OCI-LY7 (cell line): Measurements from ENCODE around the gene CEACAM7. TPM values are rescaled to one million over a fixed set of nuclear protein-coding genes. Genes with fewer than 3 reads are reported as not detected.
A peak's percentile ranks its signal among the peaks of the same experiment; 100 is the strongest.

Source experiments
- BruUV-seq: library from RNA; stranded (reverse); fragments of 400-500 nt; replicated peaks from 2 replicates; lab custom pipeline; 2021; lab: Mats Ljungman, UMichigan
- CTCF ChIA-PET: fragments of 300-600 bp; sonication (Branson Sonifier 250); formaldehyde crosslinking; loops from one replicate; lab custom pipeline; 2022; ENCODE audit warnings: antibody characterized with exemption; ENCODE audit not compliant: unreplicated experiment; lab: Charles Lee
- POLR2A ChIA-PET: fragments of 300-600 bp; sonication (Branson Sonifier 250); formaldehyde crosslinking; loops from one replicate; lab custom pipeline; 2022; ENCODE audit warnings: antibody characterized with exemption; lab: Charles Lee
- DNase-seq: peaks from one replicate; pipeline ENCODE4 v3.0.0-alpha.2; 2015; ENCODE audit warnings: low spot score
- H2AFZ ChIP-seq: fragments of 200-600 bp; sonication (generic), shearing (Covaris generic); 2 replicates; pipeline ENCODE4 v1.6.1; 2014; ENCODE audit warnings: mild to moderate bottlenecking, antibody characterized with exemption, low read length, moderate library complexity
- H3K27ac ChIP-seq: fragments of 200-600 bp; sonication (generic); 2 replicates; pipeline ENCODE4 v1.5.1; 2014; ENCODE audit warnings: mixed run types, low read depth, mild to moderate bottlenecking, moderate library complexity, low read length, inconsistent platforms; ENCODE audit not compliant: poor library complexity, severe bottlenecking
- H3K36me3 ChIP-seq: fragments of 200-600 bp; sonication (generic); 2 replicates; pipeline ENCODE4 v1.6.1; 2014; ENCODE audit warnings: mild to moderate bottlenecking, antibody characterized with exemption, low read length, moderate library complexity, mixed read lengths; ENCODE audit not compliant: insufficient read depth
- H3K4me1 ChIP-seq: fragments of 200-600 bp; sonication (generic); 2 replicates; pipeline ENCODE4 v1.5.1; 2014; ENCODE audit warnings: mild to moderate bottlenecking, low read length; ENCODE audit not compliant: insufficient read depth, poor library complexity, severe bottlenecking
- H3K4me2 ChIP-seq: fragments of 200-600 bp; sonication (generic); 2 replicates; pipeline ENCODE4 v1.6.1; 2014; ENCODE audit warnings: mild to moderate bottlenecking, low read length
- H3K4me3 ChIP-seq: fragments of 200-600 bp; sonication (generic); 2 replicates; pipeline ENCODE4 v1.5.1; 2014; ENCODE audit warnings: mild to moderate bottlenecking, low read depth, low read length; ENCODE audit not compliant: poor library complexity, severe bottlenecking
- H3K79me2 ChIP-seq: fragments of 200-600 bp; sonication (generic); 2 replicates; pipeline ENCODE4 v1.6.1; 2016; ENCODE audit warnings: low read depth, mild to moderate bottlenecking, low read length, moderate library complexity, mixed read lengths; ENCODE audit not compliant: insufficient read depth
- H3K9me2 ChIP-seq: fragments of 200-600 bp; sonication (generic); 2 replicates; pipeline ENCODE4 v1.6.1; 2016; ENCODE audit warnings: mild to moderate bottlenecking, low read length, mixed read lengths; ENCODE audit not compliant: insufficient read depth
- H3K9me3 ChIP-seq: fragments of 200-600 bp; sonication (generic); 2 replicates; pipeline ENCODE4 v1.6.1; 2014; ENCODE audit warnings: mild to moderate bottlenecking, mixed run types, low read length, mixed read lengths
- H4K20me1 ChIP-seq: fragments of 200-600 bp; sonication (generic); 2 replicates; pipeline ENCODE4 v1.6.1; 2014; ENCODE audit warnings: mild to moderate bottlenecking, antibody characterized with exemption, low read length, moderate library complexity, mixed read lengths; ENCODE audit not compliant: insufficient read depth
- EZH2phosphoT487 ChIP-seq: fragments of 200-600 bp; sonication (generic); IDR thresholded peaks from 2 replicates; pipeline ENCODE4 v1.6.1; 2018; ENCODE audit warnings: low read depth, borderline replicate concordance, mild to moderate bottlenecking, mixed run types, antibody characterized with exemption, low read length, moderate library complexity, mixed read lengths
- intact Hi-C: fragments of 100-400 bp; cut with micrococcal nuclease; formaldehyde crosslinking; loops from one replicate; pipeline ENCODE4 v1.10.0; 2022; ENCODE audit not compliant: unreplicated experiment
- total RNA-seq, 2 experiments: library from RNA; depleted of rRNA in 1 of 2; stranded (reverse); fragments of >200 nt in 1 of 2; shearing (Covaris generic) in 1 of 2; gene quantifications; 2 replicates each; pipeline ENCODE4 v1.2.3, GENCODE V29; 2014 to 2022
- TF ChIP-seq, protein P1 (sequence below): fragments of 200-600 bp; sonication (generic); conservative IDR thresholded peaks from 2 replicates; pipeline ENCODE4 v1.5.1; 2014; ENCODE audit warnings: mild to moderate bottlenecking, antibody characterized with exemption, low read length, moderate library complexity, mixed read lengths

CEACAM7 gene
- total RNA-seq, 2 experiments from 2014 or later: not detected

DNA sequence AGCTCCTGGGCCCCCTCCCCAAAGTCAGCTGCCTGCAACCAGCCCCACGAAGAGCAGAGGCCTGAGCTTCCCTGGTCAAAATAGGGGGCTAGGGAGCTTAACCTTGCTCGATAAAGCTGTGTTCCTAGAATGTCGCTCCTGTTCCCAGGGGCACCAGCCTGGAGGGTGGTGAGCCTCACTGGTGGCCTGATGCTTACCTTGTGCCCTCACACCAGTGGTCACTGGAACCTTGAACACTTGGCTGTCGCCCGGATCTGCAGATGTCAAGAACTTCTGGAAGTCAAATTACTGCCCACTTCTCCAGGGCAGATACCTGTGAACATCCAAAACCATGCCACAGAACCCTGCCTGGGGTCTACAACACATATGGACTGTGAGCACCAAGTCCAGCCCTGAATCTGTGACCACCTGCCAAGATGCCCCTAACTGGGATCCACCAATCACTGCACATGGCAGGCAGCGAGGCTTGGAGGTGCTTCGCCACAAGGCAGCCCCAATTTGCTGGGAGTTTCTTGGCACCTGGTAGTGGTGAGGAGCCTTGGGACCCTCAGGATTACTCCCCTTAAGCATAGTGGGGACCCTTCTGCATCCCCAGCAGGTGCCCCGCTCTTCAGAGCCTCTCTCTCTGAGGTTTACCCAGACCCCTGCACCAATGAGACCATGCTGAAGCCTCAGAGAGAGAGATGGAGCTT is 15.7 kb upstream of the CEACAM7 start:
- TF ChIP-seq, protein P1, sequence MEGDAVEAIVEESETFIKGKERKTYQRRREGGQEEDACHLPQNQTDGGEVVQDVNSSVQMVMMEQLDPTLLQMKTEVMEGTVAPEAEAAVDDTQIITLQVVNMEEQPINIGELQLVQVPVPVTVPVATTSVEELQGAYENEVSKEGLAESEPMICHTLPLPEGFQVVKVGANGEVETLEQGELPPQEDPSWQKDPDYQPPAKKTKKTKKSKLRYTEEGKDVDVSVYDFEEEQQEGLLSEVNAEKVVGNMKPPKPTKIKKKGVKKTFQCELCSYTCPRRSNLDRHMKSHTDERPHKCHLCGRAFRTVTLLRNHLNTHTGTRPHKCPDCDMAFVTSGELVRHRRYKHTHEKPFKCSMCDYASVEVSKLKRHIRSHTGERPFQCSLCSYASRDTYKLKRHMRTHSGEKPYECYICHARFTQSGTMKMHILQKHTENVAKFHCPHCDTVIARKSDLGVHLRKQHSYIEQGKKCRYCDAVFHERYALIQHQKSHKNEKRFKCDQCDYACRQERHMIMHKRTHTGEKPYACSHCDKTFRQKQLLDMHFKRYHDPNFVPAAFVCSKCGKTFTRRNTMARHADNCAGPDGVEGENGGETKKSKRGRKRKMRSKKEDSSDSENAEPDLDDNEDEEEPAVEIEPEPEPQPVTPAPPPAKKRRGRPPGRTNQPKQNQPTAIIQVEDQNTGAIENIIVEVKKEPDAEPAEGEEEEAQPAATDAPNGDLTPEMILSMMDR: no peak
- no peak for TF ChIP-seq EZH2phosphoT487
- no peaks in the 10 kb centered on the region for H3K4me1 ChIP-seq
- no peaks in the 10 kb centered on the region for H3K36me3 ChIP-seq
- intact Hi-C loops: no loop called here
- no peaks in the 10 kb centered on the region for H3K9me3 ChIP-seq
- H3K27ac ChIP-seq: no peak overlapping the region
- no TSS peak for BruUV-seq
- no peak overlapping the region for H3K4me2 ChIP-seq
- no peaks in the 10 kb centered on the region for H3K9me2 ChIP-seq
- no peak for DNase-seq
- no peaks in the 10 kb centered on the region for H4K20me1 ChIP-seq
- POLR2A ChIA-PET: no interaction called here
- no peak overlapping the region for H3K4me3 ChIP-seq
- CTCF ChIA-PET: no interaction called here
- H3K79me2 ChIP-seq: no peaks in the 10 kb centered on the region
- no peak overlapping the region for H2AFZ ChIP-seq

DNA sequence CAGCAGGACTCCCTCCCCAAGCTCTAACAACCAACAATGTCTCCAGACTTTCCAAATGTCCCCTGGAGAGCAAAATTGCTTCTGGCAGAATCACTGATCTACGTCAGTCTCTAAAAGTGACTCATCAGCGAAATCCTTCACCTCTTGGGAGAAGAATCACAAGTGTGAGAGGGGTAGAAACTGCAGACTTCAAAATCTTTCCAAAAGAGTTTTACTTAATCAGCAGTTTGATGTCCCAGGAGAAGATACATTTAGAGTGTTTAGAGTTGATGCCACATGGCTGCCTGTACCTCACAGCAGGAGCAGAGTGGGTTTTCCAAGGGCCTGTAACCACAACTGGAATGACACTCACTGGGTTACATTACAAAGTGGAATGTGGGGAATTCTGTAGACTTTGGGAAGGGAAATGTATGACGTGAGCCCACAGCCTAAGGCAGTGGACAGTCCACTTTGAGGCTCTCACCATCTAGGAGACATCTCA is 14.1 kb upstream of the CEACAM7 start:
- Histone ChIP-seq H3K36me3 (no peaks in the 10 kb centered on the region), H3K4me3 (no peak overlapping the region), H3K4me1 (no peaks in the 10 kb centered on the region), H2AFZ (no peak overlapping the region), H3K79me2 (no peaks in the 10 kb centered on the region), H3K27ac (no peak overlapping the region), H3K4me2 (no peak overlapping the region), H3K9me2 (no peaks in the 10 kb centered on the region), H4K20me1 (no peaks in the 10 kb centered on the region), H3K9me3 (no peaks in the 10 kb centered on the region)
- CTCF ChIA-PET: no interaction called here
- intact Hi-C loops: no loop called here
- DNase-seq: no peak
- POLR2A ChIA-PET: no interaction called here
- BruUV-seq: no TSS peak
- TF ChIP-seq, protein P1: no peak
- TF ChIP-seq EZH2phosphoT487: no peak

DNA sequence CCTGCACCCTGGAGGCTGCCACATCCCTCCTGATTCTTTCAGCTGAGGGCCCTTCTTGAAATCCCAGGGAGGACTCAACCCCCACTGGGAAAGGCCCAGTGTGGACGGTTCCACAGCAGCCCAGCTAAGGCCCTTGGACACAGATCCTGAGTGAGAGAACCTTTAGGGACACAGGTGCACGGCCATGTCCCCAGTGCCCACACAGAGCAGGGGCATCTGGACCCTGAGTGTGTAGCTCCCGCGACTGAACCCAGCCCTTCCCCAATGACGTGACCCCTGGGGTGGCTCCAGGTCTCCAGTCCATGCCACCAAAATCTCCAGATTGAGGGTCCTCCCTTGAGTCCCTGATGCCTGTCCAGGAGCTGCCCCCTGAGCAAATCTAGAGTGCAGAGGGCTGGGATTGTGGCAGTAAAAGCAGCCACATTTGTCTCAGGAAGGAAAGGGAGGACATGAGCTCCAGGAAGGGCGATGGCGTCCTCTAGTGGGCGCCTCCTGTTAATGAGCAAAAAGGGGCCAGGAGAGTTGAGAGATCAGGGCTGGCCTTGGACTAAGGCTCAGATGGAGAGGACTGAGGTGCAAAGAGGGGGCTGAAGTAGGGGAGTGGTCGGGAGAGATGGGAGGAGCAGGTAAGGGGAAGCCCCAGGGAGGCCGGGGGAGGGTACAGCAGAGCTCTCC is 13.5 kb upstream of the CEACAM7 start:
- intact Hi-C loops: no loop called here
- TF ChIP-seq EZH2phosphoT487: no peak
- TF ChIP-seq, protein P1: peak; percentile 78
- Histone ChIP-seq H3K79me2 (no peaks in the 10 kb centered on the region), H3K9me2 (no peaks in the 10 kb centered on the region), H2AFZ (no peak overlapping the region), H3K36me3 (no peaks in the 10 kb centered on the region), H3K27ac (no peak overlapping the region), H3K4me1 (no peaks in the 10 kb centered on the region), H4K20me1 (no peaks in the 10 kb centered on the region), H3K4me2 (no peak overlapping the region), H3K9me3 (no peaks in the 10 kb centered on the region), H3K4me3 (no peak overlapping the region)
- no TSS peak for BruUV-seq
- DNase-seq: peak; percentile 20
- ChIA-PET POLR2A (no interaction called here), CTCF (no interaction called here)
